WTC11 (cell line): Measurements from ENCODE around the gene PPM1D. TPM values are rescaled to one million over a fixed set of nuclear protein-coding genes. Genes with fewer than 3 reads are reported as not detected.

Experiments used
- ATAC-seq: fragments of 200-7000 bp; cut with Tn5 transposase; 2 replicates; pipeline ENCODE4 v1.10.0; 2021; ENCODE audit warnings: mild to moderate bottlenecking, moderate library complexity
- CTCF ChIA-PET: fragments of 300-600 bp; sonication (Branson Sonifier 250); formaldehyde crosslinking; loops from one replicate; lab custom pipeline; 2021; ENCODE audit warnings: antibody characterized with exemption; lab: Charles Lee
- POLR2A ChIA-PET: fragments of 350-600 bp; sonication (Branson Sonifier 250); formaldehyde crosslinking; loops from one replicate; lab custom pipeline; 2021; ENCODE audit warnings: antibody characterized with exemption; lab: Charles Lee
- DNase-seq: peaks from one replicate; pipeline ENCODE4 v3.0.0; 2021; ENCODE audit warnings: low spot score
- H3K27ac Mint-ChIP-seq: 2 replicates; pipeline ENCODE4 v1.8.0; 2021; ENCODE audit warnings: mixed read lengths
- H3K27me3 Mint-ChIP-seq: 2 replicates; pipeline ENCODE4 v1.8.0; 2021; ENCODE audit warnings: low read depth, mild to moderate bottlenecking, moderate library complexity, mixed read lengths
- H3K36me3 Mint-ChIP-seq: 2 replicates; pipeline ENCODE4 v1.8.0; 2021; ENCODE audit warnings: mixed read lengths
- H3K4me1 Mint-ChIP-seq: 2 replicates; pipeline ENCODE4 v1.8.0; 2022; ENCODE audit warnings: mixed read lengths
- H3K4me3 Mint-ChIP-seq: 2 replicates; pipeline ENCODE4 v1.8.0; 2021; ENCODE audit warnings: mild to moderate bottlenecking, moderate library complexity, mixed read lengths
- H3K9me3 Mint-ChIP-seq: 2 replicates; pipeline ENCODE4 v1.8.0; 2021; ENCODE audit warnings: mixed read lengths
- CREM ChIP-seq: sonication (generic); formaldehyde crosslinking; IDR thresholded peaks from 2 replicates; pipeline ENCODE4 v1.8.1; 2022; ENCODE audit warnings: mild to moderate bottlenecking, missing genetic modification reagents, moderate library complexity
- ESRRA ChIP-seq: sonication (generic); formaldehyde crosslinking; IDR thresholded peaks from 2 replicates; pipeline ENCODE4 v1.8.1; 2022; ENCODE audit warnings: mild to moderate bottlenecking, missing genetic modification reagents, borderline replicate concordance
- GRHL2 ChIP-seq: fragments of 250-450 bp; sonication (Bioruptor Pico); IDR thresholded peaks from 2 replicates; pipeline ENCODE4 v1.8.0; 2022; ENCODE audit warnings: mild to moderate bottlenecking, moderate library complexity; ENCODE audit not compliant: insufficient replicate concordance, severe bottlenecking
- GTF2I ChIP-seq: fragments of 250-450 bp; sonication (Bioruptor Pico); conservative IDR thresholded peaks from 2 replicates; pipeline ENCODE4 v1.4.0; 2021; ENCODE audit warnings: mild to moderate bottlenecking
- MXD4 ChIP-seq: fragments of 250-450 bp; sonication (Bioruptor Pico); IDR thresholded peaks from 2 replicates; pipeline ENCODE4 v1.8.0; 2021; ENCODE audit warnings: mild to moderate bottlenecking, moderate library complexity, borderline replicate concordance
- MYBL2 ChIP-seq: sonication (generic); formaldehyde crosslinking; IDR thresholded peaks from 2 replicates; pipeline ENCODE4 v1.8.1; 2023; ENCODE audit warnings: mild to moderate bottlenecking, moderate library complexity, missing genetic modification reagents
- RELA ChIP-seq: sonication (generic); formaldehyde crosslinking; IDR thresholded peaks from 2 replicates; pipeline ENCODE4 v1.8.1; 2022; ENCODE audit warnings: missing genetic modification reagents, mild to moderate bottlenecking, borderline replicate concordance
- SMAD3 ChIP-seq: sonication (generic); formaldehyde crosslinking; IDR thresholded peaks from 2 replicates; pipeline ENCODE4 v1.8.0; 2022; ENCODE audit warnings: missing genetic modification reagents, mild to moderate bottlenecking, borderline replicate concordance
- SOX15 ChIP-seq: fragments of 250-450 bp; sonication (Bioruptor Pico); IDR thresholded peaks from 2 replicates; pipeline ENCODE4 v1.9.0; 2021; ENCODE audit warnings: mild to moderate bottlenecking
- TCF7 ChIP-seq: sonication (generic); formaldehyde crosslinking; IDR thresholded peaks from 2 replicates; pipeline ENCODE4 v1.8.0; 2022; ENCODE audit warnings: mild to moderate bottlenecking, low read depth, missing genetic modification reagents, moderate library complexity
- TEAD1 ChIP-seq: sonication (generic); formaldehyde crosslinking; IDR thresholded peaks from 2 replicates; pipeline ENCODE4 v1.8.0; 2022; ENCODE audit warnings: mild to moderate bottlenecking, missing genetic modification reagents
- TEAD4 ChIP-seq: sonication (generic); formaldehyde crosslinking; IDR thresholded peaks from 2 replicates; pipeline ENCODE4 v1.8.0; 2022; ENCODE audit warnings: mild to moderate bottlenecking, missing genetic modification reagents
- ZMAT4 ChIP-seq: fragments of 250-450 bp; sonication (Bioruptor Pico); IDR thresholded peaks from 2 replicates; pipeline ENCODE4 v1.9.0; 2021; ENCODE audit warnings: mild to moderate bottlenecking
- ZNF121 ChIP-seq: sonication (generic); formaldehyde crosslinking; IDR thresholded peaks from 2 replicates; pipeline ENCODE4 v1.8.0; 2023; ENCODE audit warnings: missing genetic modification reagents
- total RNA-seq: library from RNA; stranded (reverse); gene quantifications from 3 replicates; pipeline ENCODE4 v1.2.3, GENCODE V29; 2021
- TF ChIP-seq, protein P1 (sequence below): fragments of 250-450 bp; sonication (Bioruptor Pico); IDR thresholded peaks from 2 replicates; pipeline ENCODE4 v1.9.0; 2021; ENCODE audit warnings: moderate library complexity, mild to moderate bottlenecking, inconsistent platforms, borderline replicate concordance
- TF ChIP-seq, protein P2 (sequence below): fragments of 250-450 bp; sonication (Bioruptor Pico); IDR thresholded peaks from 2 replicates; pipeline ENCODE4 v1.8.0; 2021; ENCODE audit warnings: mild to moderate bottlenecking
- TF ChIP-seq, protein P3 (sequence below): fragments of 250-450 bp; sonication (Bioruptor Pico); IDR thresholded peaks from 2 replicates; pipeline ENCODE4 v2.1.2; 2022; ENCODE audit warnings: mild to moderate bottlenecking, moderate library complexity
- TF ChIP-seq, protein P4 (sequence below): fragments of 250-450 bp; sonication (Bioruptor Pico); conservative IDR thresholded peaks from 2 replicates; pipeline ENCODE4 v1.9.0; 2021; ENCODE audit warnings: mild to moderate bottlenecking
- TF ChIP-seq, protein P5 (sequence below): sonication (generic); formaldehyde crosslinking; IDR thresholded peaks from 2 replicates; pipeline ENCODE4 v1.8.1; 2022; ENCODE audit warnings: missing genetic modification reagents, borderline replicate concordance

Gene PPM1D
- total RNA-seq, 1 experiment from 2014 or later = 20.4 TPM

- no peak for TF ChIP-seq TCF7 (CRISPR knock-in tag)
- TF ChIP-seq SMAD3 (CRISPR knock-in tag) = no peak
These were observed 40.4 kb upstream of the PPM1D start (continued) for GRCh38 chr17:60559659-60559994.

DNA sequence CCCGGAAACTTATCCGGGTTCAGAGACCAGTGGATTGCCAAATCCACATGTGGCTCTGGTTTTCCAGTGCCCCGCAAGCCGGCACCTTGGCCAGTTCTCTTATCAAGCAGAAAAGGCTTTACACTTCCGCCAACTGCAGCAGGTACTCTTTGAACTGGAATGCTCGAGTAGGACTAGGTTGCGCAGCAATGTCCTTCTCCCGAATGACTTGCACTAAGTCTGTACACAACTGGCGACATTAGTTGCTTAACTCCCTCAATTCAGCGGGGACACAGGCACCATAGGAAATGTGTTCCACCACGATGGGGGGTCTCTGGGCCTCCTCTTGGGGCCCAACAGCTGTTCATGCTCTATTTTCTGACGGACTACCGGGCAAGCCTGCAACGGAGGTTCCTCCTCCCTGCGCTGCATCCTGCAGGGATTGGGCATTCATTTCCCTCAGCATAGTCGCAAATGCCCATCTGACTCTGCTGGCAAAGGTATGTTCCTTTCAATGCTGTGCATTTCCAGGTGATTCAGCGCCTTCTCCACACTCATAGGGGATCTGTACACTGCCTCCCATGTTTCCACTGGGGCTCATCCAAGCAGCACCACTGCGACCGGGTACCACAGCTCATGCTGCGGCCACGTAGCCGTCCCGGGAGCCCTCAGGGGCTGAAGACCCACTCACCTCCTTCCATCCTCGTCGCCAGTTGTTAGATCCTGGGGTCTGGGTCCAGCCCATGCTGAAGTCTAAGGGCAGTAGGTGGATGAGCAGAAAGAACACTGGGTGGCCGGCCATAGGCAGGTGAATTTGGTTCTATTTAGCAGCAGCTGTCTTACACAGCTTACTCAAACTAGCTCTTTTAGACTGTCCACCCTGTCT lies 39.8 kb upstream of the PPM1D start:
- H3K4me1 Mint-ChIP-seq = no peaks in the 10 kb centered on the region
- peaks cover 2% of the 10 kb centered on the region; the same call in 1 of the 2 replicates for H3K27me3 Mint-ChIP-seq
- H3K36me3 Mint-ChIP-seq = peaks cover 21% of the 10 kb centered on the region
- POLR2A ChIA-PET = interaction anchor here (0.6 to 0.7 kb wide), 2 partner anchors 9 to 72 kb away, joined by 3 read pairs; no protein-coding TSS in a partner anchor
- H3K9me3 Mint-ChIP-seq = peaks cover 30% of the 10 kb centered on the region
- ATAC-seq (no peak), DNase-seq (no peak)
- no peak overlapping the region for H3K27ac Mint-ChIP-seq
- TF ChIP-seq ESRRA (no peak), TEAD4 (CRISPR knock-in tag) (no peak), MYBL2 (CRISPR knock-in tag) (no peak), ZNF121 (CRISPR knock-in tag) (no peak), CREM (no peak)
- TF ChIP-seq, protein P1, sequence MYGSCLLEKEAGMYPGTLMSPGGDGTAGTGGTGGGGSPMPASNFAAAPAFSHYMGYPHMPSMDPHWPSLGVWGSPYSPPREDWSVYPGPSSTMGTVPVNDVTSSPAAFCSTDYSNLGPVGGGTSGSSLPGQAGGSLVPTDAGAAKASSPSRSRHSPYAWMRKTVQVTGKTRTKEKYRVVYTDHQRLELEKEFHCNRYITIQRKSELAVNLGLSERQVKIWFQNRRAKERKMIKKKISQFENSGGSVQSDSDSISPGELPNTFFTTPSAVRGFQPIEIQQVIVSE (CRISPR knock-in tag) = no peak
- no peak overlapping the region for H3K4me3 Mint-ChIP-seq
- CTCF ChIA-PET = interaction anchor here (1.4 kb wide), 1 partner anchor 9 kb away, joined by 13 read pairs; no protein-coding TSS in a partner anchor

DNA sequence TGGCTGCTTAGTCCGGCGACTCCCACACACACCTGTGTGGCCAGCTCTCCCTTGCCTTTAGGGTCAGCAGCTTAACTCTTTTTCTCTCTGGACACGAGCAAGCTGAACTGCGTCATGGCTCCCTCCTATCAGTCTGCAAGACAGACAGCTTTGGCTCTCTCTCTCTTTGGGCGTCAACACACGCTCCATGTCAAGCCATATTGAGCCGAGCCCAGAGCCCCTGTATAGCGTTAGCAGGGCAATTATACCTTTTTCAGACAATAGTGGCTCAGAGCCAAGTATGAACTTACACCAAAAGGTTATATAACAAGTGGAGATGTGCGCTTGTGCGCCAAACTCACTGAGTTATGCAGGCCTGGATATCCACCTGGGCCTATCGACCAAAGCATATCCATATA lies 39.1 kb upstream of the PPM1D start:
- ATAC-seq = no peak
- Mint-ChIP-seq H3K36me3 (peaks cover 20% of the 10 kb centered on the region), H3K27ac (no peak overlapping the region), H3K4me3 (no peak overlapping the region), H3K9me3 (peaks cover 28% of the 10 kb centered on the region), H3K4me1 (no peaks in the 10 kb centered on the region), H3K27me3 (peaks cover 2% of the 10 kb centered on the region; the same call in 1 of the 2 replicates)
- ChIA-PET POLR2A (interaction anchor here (0.6 kb wide), 1 partner anchor 9 kb away, joined by 3 read pairs; no protein-coding TSS in a partner anchor), CTCF (interaction anchor here (1.4 kb wide), 1 partner anchor 9 kb away, joined by 13 read pairs; no protein-coding TSS in a partner anchor)
- DNase-seq = no peak
- TF ChIP-seq, protein P2, sequence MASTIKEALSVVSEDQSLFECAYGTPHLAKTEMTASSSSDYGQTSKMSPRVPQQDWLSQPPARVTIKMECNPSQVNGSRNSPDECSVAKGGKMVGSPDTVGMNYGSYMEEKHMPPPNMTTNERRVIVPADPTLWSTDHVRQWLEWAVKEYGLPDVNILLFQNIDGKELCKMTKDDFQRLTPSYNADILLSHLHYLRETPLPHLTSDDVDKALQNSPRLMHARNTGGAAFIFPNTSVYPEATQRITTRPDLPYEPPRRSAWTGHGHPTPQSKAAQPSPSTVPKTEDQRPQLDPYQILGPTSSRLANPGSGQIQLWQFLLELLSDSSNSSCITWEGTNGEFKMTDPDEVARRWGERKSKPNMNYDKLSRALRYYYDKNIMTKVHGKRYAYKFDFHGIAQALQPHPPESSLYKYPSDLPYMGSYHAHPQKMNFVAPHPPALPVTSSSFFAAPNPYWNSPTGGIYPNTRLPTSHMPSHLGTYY (CRISPR knock-in tag) = no peak
- TF ChIP-seq GRHL2 = no peak
- TF ChIP-seq SOX15 (CRISPR knock-in tag) = no peak
- no peak for TF ChIP-seq ZMAT4 (CRISPR knock-in tag)
- TF ChIP-seq GTF2I (CRISPR knock-in tag) = no peak
- TF ChIP-seq, protein P3, sequence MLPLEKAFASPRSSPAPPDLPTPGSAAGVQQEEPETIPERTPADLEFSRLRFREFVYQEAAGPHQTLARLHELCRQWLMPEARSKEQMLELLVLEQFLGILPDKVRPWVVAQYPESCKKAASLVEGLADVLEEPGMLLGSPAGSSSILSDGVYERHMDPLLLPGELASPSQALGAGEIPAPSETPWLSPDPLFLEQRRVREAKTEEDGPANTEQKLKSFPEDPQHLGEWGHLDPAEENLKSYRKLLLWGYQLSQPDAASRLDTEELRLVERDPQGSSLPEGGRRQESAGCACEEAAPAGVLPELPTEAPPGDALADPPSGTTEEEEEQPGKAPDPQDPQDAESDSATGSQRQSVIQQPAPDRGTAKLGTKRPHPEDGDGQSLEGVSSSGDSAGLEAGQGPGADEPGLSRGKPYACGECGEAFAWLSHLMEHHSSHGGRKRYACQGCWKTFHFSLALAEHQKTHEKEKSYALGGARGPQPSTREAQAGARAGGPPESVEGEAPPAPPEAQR (CRISPR knock-in tag) = no peak
- TF ChIP-seq TEAD1 (CRISPR knock-in tag) = no peak
- TF ChIP-seq, protein P4, sequence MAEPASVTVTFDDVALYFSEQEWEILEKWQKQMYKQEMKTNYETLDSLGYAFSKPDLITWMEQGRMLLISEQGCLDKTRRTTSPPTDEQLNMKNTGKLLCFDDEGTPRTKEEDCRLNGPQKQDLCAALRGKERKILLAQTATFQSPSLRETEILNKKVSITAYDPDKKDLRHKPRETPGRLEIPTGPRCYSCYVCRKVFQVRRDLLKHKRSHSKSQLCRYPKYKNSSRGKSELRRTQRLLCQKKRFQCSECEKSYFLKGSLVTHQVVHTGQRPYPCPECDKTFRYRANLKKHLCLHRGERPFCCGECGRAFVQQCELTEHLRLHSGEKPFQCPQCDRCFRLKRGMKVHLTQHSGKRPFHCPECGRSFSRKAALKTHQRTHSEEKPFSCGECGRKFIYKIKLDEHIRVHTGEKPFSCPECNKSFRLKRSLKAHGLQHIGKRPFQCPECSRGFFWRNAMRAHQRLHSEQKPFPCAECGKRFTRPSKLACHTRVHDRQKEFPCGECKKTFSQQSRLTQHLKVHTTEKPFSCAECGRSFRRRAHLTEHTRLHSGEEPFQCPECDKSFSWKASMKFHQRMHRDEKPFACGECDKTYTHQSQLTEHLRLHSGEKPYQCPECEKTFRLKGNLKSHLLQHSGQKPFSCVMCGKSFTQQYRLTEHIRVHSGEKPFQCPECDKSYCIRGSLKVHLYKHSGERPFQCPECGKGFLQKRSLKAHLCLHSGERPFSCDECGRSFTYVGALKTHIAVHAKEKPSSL = no peak
- TF ChIP-seq, protein P5, sequence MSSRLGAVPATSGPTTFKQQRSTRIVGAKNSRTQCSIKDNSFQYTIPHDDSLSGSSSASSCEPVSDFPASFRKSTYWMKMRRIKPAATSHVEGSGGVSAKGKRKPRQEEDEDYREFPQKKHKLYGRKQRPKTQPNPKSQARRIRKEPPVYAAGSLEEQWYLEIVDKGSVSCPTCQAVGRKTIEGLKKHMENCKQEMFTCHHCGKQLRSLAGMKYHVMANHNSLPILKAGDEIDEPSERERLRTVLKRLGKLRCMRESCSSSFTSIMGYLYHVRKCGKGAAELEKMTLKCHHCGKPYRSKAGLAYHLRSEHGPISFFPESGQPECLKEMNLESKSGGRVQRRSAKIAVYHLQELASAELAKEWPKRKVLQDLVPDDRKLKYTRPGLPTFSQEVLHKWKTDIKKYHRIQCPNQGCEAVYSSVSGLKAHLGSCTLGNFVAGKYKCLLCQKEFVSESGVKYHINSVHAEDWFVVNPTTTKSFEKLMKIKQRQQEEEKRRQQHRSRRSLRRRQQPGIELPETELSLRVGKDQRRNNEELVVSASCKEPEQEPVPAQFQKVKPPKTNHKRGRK (CRISPR knock-in tag) = no peak
- TF ChIP-seq RELA (CRISPR knock-in tag) = no peak
- TF ChIP-seq MXD4 (CRISPR knock-in tag) = no peak
- TF ChIP-seq, all 79 proteins: peak for 0
